Femur (tissue), 1 donor: ENCODE measurements around the gene RPP40.

Experiments used
- DNase-seq: peaks from one replicate; pipeline ENCODE4 v3.0.0-alpha.2; 2017

The RPP40 gene

DNA sequence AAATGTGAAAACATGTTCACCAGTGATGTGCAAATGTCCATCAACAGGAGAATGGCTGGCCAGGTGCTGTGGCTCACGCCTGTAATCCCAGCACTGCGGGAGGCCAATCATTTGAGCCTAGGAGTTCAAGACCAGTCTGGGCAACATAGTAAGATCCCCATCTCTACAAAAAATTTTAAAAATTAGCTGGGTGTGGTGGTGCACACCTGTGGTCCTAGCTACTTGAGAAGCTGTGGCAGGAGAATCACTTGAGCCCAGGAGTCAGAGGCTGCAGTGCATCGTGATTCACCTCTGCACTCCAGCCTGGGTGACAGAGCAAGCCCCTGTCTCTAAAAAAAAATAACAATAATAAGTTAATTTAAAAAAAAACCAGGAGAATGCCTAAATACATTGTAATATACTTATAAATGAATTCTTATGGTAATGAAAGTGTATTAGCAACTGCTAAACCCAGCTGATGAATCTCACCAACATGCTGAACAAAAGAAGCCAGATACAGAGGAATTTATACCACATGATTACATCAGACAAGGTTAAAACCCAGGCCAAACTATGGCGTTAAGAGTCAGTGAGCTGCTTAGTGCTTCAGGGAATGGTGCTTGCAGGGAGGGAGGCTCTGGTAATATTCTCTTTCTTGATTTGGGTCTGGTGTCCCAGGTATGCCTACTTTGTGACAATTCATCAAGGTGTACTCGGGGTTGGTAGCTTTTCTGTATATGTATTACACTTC is 36.4 kb downstream of the RPP40 start:
- no peak for DNase-seq

DNA sequence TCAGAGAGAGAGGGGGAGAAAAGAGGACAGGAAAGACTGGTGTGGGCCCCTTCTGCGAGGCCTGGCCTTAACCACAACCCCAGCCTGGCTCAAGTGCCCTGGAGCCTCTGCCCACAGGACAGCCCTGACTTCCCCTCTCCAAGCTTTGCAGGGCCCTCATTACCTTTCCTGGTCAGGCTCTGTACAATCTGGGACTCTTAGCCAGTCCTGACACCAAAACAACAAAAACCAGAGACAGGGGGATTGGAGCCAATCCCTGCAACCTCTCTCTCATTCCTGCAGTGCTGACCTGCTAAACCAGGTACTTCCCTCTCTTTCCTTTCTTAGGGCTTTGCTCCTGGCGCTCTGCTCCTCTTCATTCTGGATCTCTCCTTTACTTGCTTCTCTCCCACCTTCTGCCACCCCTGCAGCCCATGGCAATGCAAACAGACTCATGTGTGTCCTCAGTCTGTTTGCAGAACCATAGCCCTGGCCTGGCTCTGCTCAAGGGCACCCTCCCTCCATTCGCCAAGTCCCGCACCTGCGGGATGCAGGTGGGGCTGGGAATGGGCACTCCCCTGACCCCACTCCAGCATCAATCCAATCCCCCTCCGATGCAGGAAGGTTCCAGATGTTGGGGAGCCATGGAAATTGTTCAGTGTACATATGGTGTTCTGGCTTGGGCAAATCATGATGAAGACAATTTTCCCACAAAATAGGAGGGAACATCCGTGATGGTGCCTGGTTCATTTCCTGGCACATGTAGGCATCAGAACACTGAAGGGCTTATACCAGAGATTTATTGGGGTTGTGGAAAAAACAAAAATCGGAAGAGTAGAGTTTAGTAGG is 38.1 kb downstream of the RPP40 start:
- no peak for DNase-seq

GRCh38 chr6:4964675-4965561 is 38.9 kb downstream of the RPP40 start:
- DNase-seq: no peak

GRCh38 chr6:4962905-4963304 is 40.9 kb downstream of the RPP40 start:
- DNase-seq: no peak

GRCh38 chr6:4961322-4962168 is 42.3 kb downstream of the RPP40 start:
- DNase-seq: no peak

DNA sequence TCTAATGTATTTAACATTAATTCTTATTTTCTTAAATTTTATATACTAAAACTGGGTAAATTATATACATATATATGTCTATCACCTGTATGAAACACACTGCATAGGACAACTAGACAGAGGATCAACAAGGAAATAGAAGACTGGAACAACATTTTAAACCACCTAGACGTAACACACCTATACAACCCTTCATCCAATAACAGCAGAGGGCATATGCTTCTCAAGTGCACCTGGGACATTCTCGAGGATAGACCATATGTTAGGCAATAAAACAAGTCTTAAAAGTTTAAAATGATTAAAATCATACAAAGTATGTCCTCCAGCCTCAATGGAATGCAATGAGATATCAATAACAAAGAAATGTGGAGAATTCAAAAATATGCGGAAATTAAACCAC is 45.2 kb downstream of the RPP40 start:
- DNase-seq: no peak

GRCh38 chr6:4957521-4958231 is 46.2 kb downstream of the RPP40 start:
- DNase-seq: no peak

DNA sequence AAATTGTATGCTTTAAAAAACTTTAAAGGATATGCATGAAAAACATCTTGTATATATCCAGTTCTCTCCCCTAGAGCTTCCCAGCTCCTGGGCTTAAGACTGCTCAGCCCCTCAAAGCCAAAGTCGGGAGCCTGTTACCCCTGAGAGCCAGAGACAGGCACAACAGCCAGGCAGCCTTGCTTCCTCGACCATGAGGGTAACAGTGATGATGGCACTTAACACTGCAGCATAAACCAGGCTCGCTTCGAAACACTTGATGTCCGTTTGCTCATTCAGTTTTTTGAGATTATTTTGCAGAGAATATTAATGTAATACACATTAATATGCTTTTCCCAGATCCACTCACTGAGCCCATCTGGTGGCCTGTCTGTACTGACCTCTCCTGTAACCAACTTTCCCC is 47.2 kb downstream of the RPP40 start:
- no peak for DNase-seq

DNA sequence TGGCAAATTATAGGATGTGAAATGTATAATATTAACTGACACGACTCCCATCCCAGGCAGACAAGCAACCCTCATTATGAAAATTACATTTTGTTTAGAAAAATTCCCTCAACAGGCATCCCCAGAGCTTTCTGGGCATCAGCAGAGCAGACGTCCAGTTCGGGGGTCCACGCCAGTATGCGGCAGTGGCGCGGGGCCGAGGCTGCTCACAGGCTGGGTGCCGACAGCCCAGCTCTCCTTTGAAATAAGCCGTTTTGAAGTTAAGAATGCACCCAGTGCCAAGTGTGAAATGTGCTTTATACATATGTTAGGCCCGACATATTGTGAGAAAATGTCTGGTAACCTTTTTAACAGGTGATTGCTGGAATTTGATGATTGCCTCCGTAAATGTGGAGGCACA is 50.4 kb downstream of the RPP40 start:
- no peak for DNase-seq

DNA sequence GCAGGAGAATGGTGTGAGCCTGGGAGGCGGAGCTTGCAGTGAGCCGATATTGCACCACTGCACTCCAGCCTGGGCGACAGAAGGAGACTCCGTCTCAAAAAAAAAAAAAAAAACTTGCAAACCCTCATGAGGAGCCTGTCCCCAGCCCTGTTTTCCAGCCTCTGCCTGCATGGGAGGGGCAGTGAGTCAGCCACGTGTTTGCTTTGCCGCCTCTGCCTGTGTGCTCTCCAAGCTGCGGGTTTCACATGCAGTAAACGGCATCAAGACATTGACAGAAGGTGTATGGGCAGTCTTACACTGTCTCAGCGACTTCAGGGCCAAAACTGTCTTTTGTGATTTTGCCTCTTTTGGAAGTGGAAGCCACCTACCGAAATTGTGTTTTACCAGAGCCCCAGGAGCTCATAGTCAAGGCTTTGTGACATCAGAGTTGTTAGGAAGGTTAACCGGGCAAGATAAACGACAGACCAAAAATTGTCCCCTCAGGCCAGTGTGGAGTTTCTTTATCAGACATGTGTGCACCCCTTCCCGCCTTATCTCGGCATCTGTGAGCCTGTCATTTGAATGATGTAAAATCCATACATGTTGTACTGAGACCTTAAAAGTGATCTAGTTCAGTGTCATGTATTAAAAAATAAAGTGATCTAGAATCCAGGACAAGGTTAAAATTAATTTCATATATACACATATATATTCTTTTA is 52.9 kb downstream of the RPP40 start:
- no peak for DNase-seq

GRCh38 chr6:4950076-4950475 is 53.8 kb downstream of the RPP40 start:
- DNase-seq: no peak

- no peak for DNase-seq
Observed at GRCh38 chr6:4948781-4949450, 54.9 kb downstream of the RPP40 start.

DNA sequence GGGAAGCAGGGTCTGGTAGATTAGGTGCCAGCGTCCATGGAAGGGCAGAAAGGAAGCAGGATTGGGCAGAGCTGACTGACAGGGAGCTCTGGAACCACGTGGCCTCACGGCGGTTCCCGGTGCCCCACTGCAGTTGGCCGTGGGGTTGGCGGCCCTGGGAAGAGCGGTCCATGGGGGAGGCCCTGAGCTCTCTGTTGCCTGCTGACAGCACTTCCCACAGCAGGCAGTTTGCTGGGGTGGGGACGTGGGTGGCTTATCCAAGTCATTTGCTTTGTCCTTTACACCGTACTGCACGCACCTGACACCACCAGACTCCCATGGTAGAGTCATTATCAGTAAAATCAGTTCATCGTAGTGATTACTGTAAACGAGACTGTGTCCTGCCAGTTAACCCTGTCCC is 56.1 kb downstream of the RPP40 start:
- DNase-seq: no peak

DNA sequence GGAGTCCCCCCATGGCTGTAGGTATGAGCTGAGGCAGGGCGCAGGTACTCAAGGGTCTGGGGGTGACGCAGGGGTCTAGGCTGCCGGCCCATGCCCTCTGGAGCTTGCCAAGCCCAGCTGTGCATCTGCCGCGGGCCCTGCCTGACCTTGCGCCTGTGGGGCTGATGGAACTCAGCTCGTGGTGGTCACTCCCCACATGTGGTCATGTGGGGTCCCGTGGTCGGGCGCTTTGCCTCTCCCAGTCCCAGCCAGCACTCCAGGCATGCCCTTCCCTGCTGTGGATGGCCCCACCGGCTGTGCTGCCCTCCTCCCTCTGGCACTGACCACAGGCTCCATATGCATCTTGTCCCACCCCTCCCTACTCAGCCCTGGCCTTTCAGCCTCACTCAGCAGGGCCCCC is 57.3 kb downstream of the RPP40 start:
- no peak for DNase-seq
